Choroid plexus epithelial cell (primary cell): ENCODE data around the gene ILRUN.
"Not testable (repeated sequence)": the region's sequence is repeated elsewhere in the genome, so short reads cannot be mapped to it uniquely, and the experiment has no call there.

Source experiments
- DNase-seq: peaks from one replicate; pipeline ENCODE4 v3.0.0-alpha.2; 2010; ENCODE audit warnings: low read depth
- H3K4me3 ChIP-seq: 2 replicates; pipeline ENCODE4 v1.5.1; 2011; ENCODE audit warnings: low read depth, mild to moderate bottlenecking, control low read depth, low read length, moderate library complexity
- CTCF ChIP-seq: conservative IDR thresholded peaks from 2 replicates; pipeline ENCODE4 v1.5.1; 2011; ENCODE audit warnings: low read depth, mild to moderate bottlenecking, control low read depth, inconsistent platforms, low read length, moderate library complexity

ILRUN gene

GRCh38 chr6:34663371-34663770 lies 33.2 kb downstream of the ILRUN start:
- no peak for TF ChIP-seq CTCF
- H3K4me3 ChIP-seq: no peak overlapping the region
- no peak for DNase-seq

GRCh38 chr6:34661357-34661756 lies 35.2 kb downstream of the ILRUN start:
- TF ChIP-seq CTCF: no peak
- DNase-seq: no peak
- H3K4me3 ChIP-seq: no peak overlapping the region

- no peak for TF ChIP-seq CTCF
- H3K4me3 ChIP-seq: no peak overlapping the region
- DNase-seq: no peak
These were observed 37.8 kb downstream of the ILRUN start for GRCh38 chr6:34658605-34659265.

GRCh38 chr6:34657979-34658480 lies 38.5 kb downstream of the ILRUN start:
- H3K4me3 ChIP-seq, DNase-seq: not testable (repeated sequence)

- no peak for TF ChIP-seq CTCF
- H3K4me3 ChIP-seq: peak overlapping the region; percentile 51
- peak; percentile 88 for DNase-seq
These were observed 39.1 kb downstream of the ILRUN start for GRCh38 chr6:34657307-34657978.

GRCh38 chr6:34657037-34657306 lies 39.6 kb downstream of the ILRUN start:
- DNase-seq: peak; percentile 61
- H3K4me3 ChIP-seq: peak overlapping the region; percentile 51
- TF ChIP-seq CTCF: no peak

- H3K4me3 ChIP-seq: peak overlapping the region; percentile 51
- DNase-seq: peak; percentile 59
- TF ChIP-seq CTCF: no peak
These were observed 40.1 kb downstream of the ILRUN start for GRCh38 chr6:34656378-34657036.

GRCh38 chr6:34655876-34656377 lies 40.6 kb downstream of the ILRUN start:
- DNase-seq, H3K4me3 ChIP-seq: not testable (repeated sequence)
